NB4 (cell line): ENCODE measurements around the gene FUT7.

Experiments used
- POLR2A ChIP-seq: IDR thresholded peaks from 2 replicates; pipeline ENCODE4 v1.6.1; 2011; ENCODE audit warnings: mild to moderate bottlenecking; ENCODE audit not compliant: insufficient read length; ENCODE audit errors: extremely low read depth
- TF ChIP-seq, protein P1 (sequence below): IDR thresholded peaks from one replicate; pipeline ENCODE4 v1.5.1; 2012; ENCODE audit warnings: low read depth, low read length
- TF ChIP-seq, protein P2 (sequence below): IDR thresholded peaks from 2 replicates; pipeline ENCODE4 v1.6.1; 2011; ENCODE audit warnings: low read depth, low read length

DNA sequence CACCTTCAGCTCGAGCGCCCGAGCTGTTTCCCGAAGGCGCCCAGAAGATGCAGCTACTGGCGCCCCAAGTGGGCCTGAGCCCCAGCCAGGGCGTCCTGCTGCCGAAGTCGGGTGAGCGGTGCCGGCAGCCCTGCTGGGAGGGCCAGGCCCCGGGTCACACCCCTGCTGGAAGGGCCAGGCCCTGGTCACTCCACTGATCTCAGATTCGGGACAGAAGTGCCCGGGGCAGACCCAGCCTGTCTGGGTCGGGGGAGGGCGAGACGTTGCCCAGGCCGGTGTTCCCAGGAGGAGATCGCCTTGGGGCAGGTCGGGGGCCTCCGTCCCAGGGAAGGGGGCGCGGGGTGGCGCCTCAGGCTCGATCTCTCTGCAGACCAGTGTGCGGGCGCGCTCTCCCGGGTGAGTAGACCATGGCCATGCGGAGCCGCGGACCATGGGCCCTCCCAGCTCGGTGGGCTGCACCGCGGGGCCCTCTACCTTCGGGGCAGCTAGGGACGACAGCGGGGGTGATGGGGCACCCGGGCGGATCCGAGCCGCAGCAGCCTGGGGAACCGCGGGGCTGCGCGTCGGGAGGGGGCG is 46.8 kb downstream of the FUT7 start:
- TF ChIP-seq, protein P1, sequence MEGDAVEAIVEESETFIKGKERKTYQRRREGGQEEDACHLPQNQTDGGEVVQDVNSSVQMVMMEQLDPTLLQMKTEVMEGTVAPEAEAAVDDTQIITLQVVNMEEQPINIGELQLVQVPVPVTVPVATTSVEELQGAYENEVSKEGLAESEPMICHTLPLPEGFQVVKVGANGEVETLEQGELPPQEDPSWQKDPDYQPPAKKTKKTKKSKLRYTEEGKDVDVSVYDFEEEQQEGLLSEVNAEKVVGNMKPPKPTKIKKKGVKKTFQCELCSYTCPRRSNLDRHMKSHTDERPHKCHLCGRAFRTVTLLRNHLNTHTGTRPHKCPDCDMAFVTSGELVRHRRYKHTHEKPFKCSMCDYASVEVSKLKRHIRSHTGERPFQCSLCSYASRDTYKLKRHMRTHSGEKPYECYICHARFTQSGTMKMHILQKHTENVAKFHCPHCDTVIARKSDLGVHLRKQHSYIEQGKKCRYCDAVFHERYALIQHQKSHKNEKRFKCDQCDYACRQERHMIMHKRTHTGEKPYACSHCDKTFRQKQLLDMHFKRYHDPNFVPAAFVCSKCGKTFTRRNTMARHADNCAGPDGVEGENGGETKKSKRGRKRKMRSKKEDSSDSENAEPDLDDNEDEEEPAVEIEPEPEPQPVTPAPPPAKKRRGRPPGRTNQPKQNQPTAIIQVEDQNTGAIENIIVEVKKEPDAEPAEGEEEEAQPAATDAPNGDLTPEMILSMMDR: no peak
- TF ChIP-seq POLR2A: no peak
- TF ChIP-seq, protein P2, sequence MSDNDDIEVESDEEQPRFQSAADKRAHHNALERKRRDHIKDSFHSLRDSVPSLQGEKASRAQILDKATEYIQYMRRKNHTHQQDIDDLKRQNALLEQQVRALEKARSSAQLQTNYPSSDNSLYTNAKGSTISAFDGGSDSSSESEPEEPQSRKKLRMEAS: no peak
